ENCODE results near the gene XRRA1.
"Not testable (repeated sequence)": the region's sequence is repeated elsewhere in the genome, so short reads cannot be mapped to it uniquely, and the experiment has no call there.

XRRA1 gene

GRCh38 chr11:74948898-74949752 lies at the start of gene XRRA1, which contains the start of gene SPCS2:
Gene XRRA1, minus strand, starts transcription at chr11:74949091. Its CDS starts 8,213 bp downstream, at chr11:74940878.
Gene SPCS2, plus strand, starts transcription at chr11:74949266. Its CDS starts 20 bp downstream, at chr11:74949286.
- peak; percentile 86 to 97 for DNase-seq (ENCODE audit: low read depth in 2 of 2, low spot score in 1 of 2)

- DNase-seq (ENCODE audit: low read depth in 2 of 2, low spot score in 1 of 2) = no peak
These were observed 44.0 kb upstream of the XRRA1 start for GRCh38 chr11:74992852-74993251.

GRCh38 chr11:74990941-74991340 lies 42.0 kb upstream of the XRRA1 start:
- no peak for DNase-seq (ENCODE audit: low read depth in 2 of 2, low spot score in 1 of 2)

- DNase-seq (ENCODE audit: low read depth in 2 of 2, low spot score in 1 of 2) = not testable (repeated sequence)
These were observed 41.3 kb upstream of the XRRA1 start for GRCh38 chr11:74990150-74990549.

- DNase-seq (ENCODE audit: low read depth in 2 of 2, low spot score in 1 of 2) = no peak
These were observed 40.4 kb upstream of the XRRA1 start for GRCh38 chr11:74989260-74989638.

- peak; percentile 61 to 69 for DNase-seq (ENCODE audit: low read depth in 2 of 2, low spot score in 1 of 2)
These were observed 39.8 kb upstream of the XRRA1 start, which contains the start of gene NEU3 for GRCh38 chr11:74988541-74989259. Gene NEU3, plus strand, starts transcription at chr11:74988933. Its CDS starts 128 bp downstream, at chr11:74989061.

GRCh38 chr11:74984730-74985129 lies 35.8 kb upstream of the XRRA1 start:
- no peak for DNase-seq (ENCODE audit: low read depth in 2 of 2, low spot score in 1 of 2)

- no peak for DNase-seq (ENCODE audit: low read depth in 2 of 2, low spot score in 1 of 2)
These were observed 35.2 kb upstream of the XRRA1 start for GRCh38 chr11:74984070-74984469.

GRCh38 chr11:74981888-74982287 lies 33.0 kb upstream of the XRRA1 start:
- no peak for DNase-seq (ENCODE audit: low read depth in 2 of 2, low spot score in 1 of 2)

- no peak for DNase-seq (ENCODE audit: low read depth in 2 of 2, low spot score in 1 of 2)
These were observed 31.7 kb upstream of the XRRA1 start for GRCh38 chr11:74980634-74981033.

- no peak for DNase-seq (ENCODE audit: low read depth in 2 of 2, low spot score in 1 of 2)
These were observed 29.1 kb upstream of the XRRA1 start for GRCh38 chr11:74978041-74978440.

- no peak for DNase-seq (ENCODE audit: low read depth in 2 of 2, low spot score in 1 of 2)
These were observed 22.5 kb upstream of the XRRA1 start for GRCh38 chr11:74971424-74971823.

- no peak for DNase-seq (ENCODE audit: low read depth in 2 of 2, low spot score in 1 of 2)
These were observed 22.0 kb upstream of the XRRA1 start for GRCh38 chr11:74970852-74971395.

- no peak for DNase-seq (ENCODE audit: low read depth in 2 of 2, low spot score in 1 of 2)
These were observed 17.8 kb upstream of the XRRA1 start for GRCh38 chr11:74966651-74967050.

- DNase-seq (ENCODE audit: low read depth in 2 of 2, low spot score in 1 of 2) = not testable (repeated sequence)
These were observed 11.2 kb upstream of the XRRA1 start for GRCh38 chr11:74960128-74960527.

- DNase-seq (ENCODE audit: low read depth in 2 of 2, low spot score in 1 of 2) = no peak
These were observed 9.2 kb upstream of the XRRA1 start for GRCh38 chr11:74957937-74958629.

- no peak for DNase-seq (ENCODE audit: low read depth in 2 of 2, low spot score in 1 of 2)
These were observed 7.6 kb upstream of the XRRA1 start for GRCh38 chr11:74956397-74957015.

GRCh38 chr11:74954199-74954598 lies 5.3 kb upstream of the XRRA1 start:
- no peak for DNase-seq (ENCODE audit: low read depth in 2 of 2, low spot score in 1 of 2)

GRCh38 chr11:74953451-74953850 lies 4.6 kb upstream of the XRRA1 start:
- no peak for DNase-seq (ENCODE audit: low read depth in 2 of 2, low spot score in 1 of 2)

- no peak for DNase-seq (ENCODE audit: low read depth in 2 of 2, low spot score in 1 of 2)
These were observed 3.9 kb upstream of the XRRA1 start for GRCh38 chr11:74952752-74953151.

GRCh38 chr11:74951226-74951625 lies 2.3 kb upstream of the XRRA1 start:
- no peak for DNase-seq (ENCODE audit: low read depth in 2 of 2, low spot score in 1 of 2)
